Retinal pigment epithelial cell (primary cell): ENCODE measurements around the gene TRIM15.

Experiments
- DNase-seq: peaks from one replicate; pipeline ENCODE4 v3.0.0-alpha.2; 2010; ENCODE audit warnings: low read depth
- H3K4me3 ChIP-seq: 2 replicates; pipeline ENCODE4 v1.5.1; 2011; ENCODE audit warnings: mild to moderate bottlenecking, low read length, control low read depth, moderate library complexity
- TF ChIP-seq, protein P1 (sequence below): conservative IDR thresholded peaks from 2 replicates; pipeline ENCODE4 v1.5.1; 2011; ENCODE audit warnings: low read depth, low read length, control low read depth, inconsistent platforms

TRIM15 gene

DNA sequence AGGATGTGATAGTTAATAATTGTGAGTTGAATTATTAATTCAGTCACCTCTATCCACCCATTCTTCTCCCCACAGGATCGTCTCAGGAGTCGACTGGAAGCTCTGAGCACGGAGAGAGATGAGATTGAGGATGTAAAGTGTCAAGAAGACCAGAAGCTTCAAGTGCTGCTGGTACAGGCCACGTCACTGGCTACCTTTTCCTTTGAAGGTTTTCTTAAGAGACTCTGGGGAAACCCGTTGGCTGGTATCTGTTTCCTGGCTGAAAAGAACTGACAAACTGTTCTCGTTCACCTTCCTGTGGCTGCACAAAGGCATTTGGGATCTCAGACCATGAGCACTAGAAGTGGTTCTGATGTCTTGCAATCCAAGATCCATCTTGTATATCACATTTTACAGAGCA, 3.8 kb downstream of the TRIM15 start:
- DNase-seq: no peak
- TF ChIP-seq, protein P1, sequence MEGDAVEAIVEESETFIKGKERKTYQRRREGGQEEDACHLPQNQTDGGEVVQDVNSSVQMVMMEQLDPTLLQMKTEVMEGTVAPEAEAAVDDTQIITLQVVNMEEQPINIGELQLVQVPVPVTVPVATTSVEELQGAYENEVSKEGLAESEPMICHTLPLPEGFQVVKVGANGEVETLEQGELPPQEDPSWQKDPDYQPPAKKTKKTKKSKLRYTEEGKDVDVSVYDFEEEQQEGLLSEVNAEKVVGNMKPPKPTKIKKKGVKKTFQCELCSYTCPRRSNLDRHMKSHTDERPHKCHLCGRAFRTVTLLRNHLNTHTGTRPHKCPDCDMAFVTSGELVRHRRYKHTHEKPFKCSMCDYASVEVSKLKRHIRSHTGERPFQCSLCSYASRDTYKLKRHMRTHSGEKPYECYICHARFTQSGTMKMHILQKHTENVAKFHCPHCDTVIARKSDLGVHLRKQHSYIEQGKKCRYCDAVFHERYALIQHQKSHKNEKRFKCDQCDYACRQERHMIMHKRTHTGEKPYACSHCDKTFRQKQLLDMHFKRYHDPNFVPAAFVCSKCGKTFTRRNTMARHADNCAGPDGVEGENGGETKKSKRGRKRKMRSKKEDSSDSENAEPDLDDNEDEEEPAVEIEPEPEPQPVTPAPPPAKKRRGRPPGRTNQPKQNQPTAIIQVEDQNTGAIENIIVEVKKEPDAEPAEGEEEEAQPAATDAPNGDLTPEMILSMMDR: no peak

DNA sequence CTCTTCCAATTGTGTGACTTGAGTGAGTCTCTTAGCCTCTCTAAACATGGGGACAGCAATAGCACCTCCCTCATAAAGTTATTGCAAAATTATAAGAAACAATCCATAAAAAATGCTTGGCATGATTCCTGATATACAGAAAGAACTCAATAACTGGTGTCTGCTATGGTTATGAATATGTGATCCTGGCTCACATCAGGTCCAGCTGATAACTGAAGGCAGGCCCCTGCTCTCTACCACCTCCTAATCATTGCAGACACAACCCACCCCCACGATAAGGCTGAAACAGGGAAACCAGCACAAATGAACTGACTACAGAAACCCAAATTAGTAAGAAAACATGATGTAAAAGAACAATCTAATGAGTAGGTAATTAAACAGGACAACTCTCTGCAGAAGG, 5.4 kb downstream of the TRIM15 start:
- no peak for DNase-seq
- no peak overlapping the region for H3K4me3 ChIP-seq
- TF ChIP-seq, protein P1: no peak

More for the DNA sequence above, 3.8 kb downstream of the TRIM15 start:
- H3K4me3 ChIP-seq: no peak overlapping the region

DNA sequence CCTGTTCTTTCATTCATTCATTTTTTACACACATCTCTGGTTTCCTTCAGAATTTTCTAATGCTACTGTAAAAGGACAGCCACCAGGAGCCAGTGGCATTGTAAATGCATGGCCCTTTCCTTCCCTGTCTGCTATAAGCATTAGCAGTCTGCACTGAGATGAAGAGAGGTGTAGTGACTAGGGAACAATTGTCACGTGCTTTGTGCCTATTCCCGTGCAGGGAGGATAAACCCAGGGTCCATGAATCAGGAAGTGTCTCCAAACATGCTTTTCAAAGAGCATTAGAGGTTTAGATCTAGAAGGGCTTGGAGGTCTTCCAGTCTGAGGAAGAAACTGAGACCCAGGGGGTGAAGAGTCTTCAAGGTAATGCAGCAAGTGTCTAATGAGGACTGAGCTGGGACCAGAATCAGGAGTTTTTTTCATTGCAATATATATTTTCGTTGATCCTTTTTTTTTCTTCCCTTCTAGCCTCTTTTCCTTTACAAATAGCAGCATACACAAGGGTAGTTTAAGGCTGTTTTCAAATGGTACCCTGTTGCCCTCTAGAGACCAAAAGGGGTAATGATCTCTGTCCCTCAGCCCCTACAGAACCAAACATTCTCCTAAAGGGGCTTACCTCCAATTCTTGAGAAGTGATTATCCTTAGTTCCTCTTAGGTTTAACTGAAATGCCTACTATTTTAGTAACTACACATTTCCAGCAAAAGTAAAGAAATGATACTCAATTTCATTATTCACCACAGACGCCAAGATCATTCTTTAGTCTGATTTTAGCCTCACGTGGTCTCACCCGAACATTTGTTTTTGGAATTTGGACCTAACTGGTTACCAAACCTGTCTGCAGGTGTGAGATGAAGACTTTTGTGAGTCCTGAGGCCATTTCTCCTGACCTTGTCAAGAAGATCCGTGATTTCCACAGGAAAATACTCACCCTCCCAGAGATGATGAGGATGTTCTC, 6.6 kb downstream of the TRIM15 start:
- TF ChIP-seq, protein P1: peak; percentile 84
- no peak overlapping the region for H3K4me3 ChIP-seq
- DNase-seq: no peak

DNA sequence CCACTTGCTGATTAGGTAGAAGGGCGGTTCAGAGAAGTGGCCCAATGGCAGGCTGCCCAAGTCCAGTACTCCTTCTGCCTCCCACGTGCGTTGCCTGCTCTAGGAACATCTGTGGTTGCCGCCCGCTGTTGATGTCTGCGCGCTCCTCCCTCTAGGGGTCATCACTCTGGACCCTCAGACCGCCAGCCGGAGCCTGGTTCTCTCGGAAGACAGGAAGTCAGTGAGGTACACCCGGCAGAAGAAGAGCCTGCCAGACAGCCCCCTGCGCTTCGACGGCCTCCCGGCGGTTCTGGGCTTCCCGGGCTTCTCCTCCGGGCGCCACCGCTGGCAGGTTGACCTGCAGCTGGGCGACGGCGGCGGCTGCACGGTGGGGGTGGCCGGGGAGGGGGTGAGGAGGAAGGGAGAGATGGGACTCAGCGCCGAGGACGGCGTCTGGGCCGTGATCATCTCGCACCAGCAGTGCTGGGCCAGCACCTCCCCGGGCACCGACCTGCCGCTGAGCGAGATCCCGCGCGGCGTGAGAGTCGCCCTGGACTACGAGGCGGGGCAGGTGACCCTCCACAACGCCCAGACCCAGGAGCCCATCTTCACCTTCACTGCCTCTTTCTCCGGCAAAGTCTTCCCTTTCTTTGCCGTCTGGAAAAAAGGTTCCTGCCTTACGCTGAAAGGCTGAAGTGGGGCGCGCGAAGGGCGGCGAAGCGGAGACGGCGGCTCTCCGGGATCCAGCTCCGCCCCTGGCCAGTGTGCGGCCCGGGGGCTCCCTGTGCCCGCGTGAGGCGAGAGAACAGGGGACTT, 8.5 kb downstream of the TRIM15 start:
- DNase-seq: no peak

DNA sequence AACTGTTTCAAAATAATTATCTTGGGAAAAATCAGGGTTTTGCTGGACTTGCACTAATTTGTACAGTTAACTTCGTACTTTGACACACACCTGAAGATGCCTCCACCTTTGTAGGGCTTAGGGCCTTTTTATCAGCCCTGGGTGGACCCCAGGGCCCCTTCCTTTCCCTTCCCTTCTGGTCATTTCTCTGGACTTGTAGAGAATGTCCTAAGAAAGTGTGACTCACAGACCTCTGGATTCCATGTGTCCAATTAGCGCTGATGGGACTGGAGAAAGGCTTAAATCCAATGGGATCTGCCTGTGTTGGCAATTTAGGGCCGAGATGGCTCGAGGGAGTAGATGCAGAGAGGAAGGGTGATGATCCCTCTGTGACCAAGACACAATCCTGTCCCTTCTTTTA, 9.3 kb downstream of the TRIM15 start:
- H3K4me3 ChIP-seq: no peak overlapping the region
- DNase-seq: no peak
- TF ChIP-seq, protein P1: no peak

More for the DNA sequence above, 8.5 kb downstream of the TRIM15 start:
- TF ChIP-seq, protein P1: no peak
- H3K4me3 ChIP-seq: peak overlapping the region; percentile 19

DNA sequence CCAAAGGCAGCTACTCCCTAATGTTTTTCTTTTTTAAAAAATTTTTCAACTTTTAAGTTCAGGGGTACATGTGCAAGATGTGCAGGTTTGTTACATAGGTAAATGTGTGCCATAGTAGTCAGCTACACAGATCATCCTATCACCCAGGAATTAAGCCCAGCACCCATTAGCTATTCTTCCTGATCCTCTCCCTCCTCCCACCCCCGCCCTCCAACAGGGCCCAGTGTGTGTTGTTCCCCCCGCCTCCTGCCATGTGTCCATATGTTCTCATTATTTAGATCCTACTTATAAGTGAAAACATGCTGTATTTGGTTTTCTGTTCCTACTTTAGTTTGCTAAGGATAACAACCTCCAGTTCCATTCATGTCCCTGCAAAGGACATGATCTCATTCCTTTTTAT, 12.4 kb downstream of the TRIM15 start:
- no peak for DNase-seq
- no peak overlapping the region for H3K4me3 ChIP-seq
- TF ChIP-seq, protein P1: no peak

DNA sequence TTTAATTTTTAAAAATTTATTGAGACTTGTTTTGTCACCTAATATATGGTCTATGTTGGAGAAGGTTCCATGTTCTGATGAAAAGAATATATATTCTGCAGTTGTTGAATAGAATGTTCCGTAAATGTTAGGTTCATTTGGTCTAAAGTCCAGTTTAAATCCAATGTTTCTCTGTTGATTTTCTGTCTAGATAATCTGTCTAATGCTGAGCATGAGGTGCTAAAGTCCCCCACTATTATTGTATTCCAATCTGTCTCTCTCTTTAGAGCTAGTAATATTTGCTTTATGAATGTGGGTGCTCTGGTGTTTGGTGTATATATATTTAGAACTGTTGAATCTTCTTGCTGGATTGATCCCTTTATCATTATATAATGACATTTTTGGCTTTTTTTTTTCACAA, 15.5 kb downstream of the TRIM15 start:
- TF ChIP-seq, protein P1: no peak
- DNase-seq: no peak

More for the DNA sequence above, 15.5 kb downstream of the TRIM15 start:
- no peak overlapping the region for H3K4me3 ChIP-seq
